IMR-90 (cell line): ENCODE results near the gene GDNF. TPM values are rescaled to one million over a fixed set of nuclear protein-coding genes. Genes with fewer than 3 reads are reported as not detected.

Source experiments
- ATAC-seq: fragments of 200-7000 bp; cut with Tn5 transposase; 2 replicates; pipeline ENCODE4 v1.9.1; 2020; ENCODE audit warnings: low read depth, mild to moderate bottlenecking, moderate library complexity
- BruUV-seq: library from RNA; stranded (reverse); fragments of 400-500 nt; replicated peaks from 2 replicates; lab custom pipeline; 2021; lab: Mats Ljungman, UMichigan
- CTCF ChIA-PET: fragments of 300-600 bp; formaldehyde crosslinking; extraction: SDS; loops from one replicate; lab custom pipeline; 2021; ENCODE audit warnings: antibody characterized with exemption; lab: Yijun Ruan, JAX
- POLR2A ChIA-PET: fragments of 300-600 bp; sonication (Branson Sonifier 250); formaldehyde crosslinking; loops from one replicate; lab custom pipeline; 2022; ENCODE audit warnings: antibody characterized with exemption; ENCODE audit not compliant: unreplicated experiment; lab: Charles Lee
- DNase-seq: peaks from one replicate; pipeline ENCODE4 v3.0.0; 2013
- H2AFZ ChIP-seq: replicated peaks from 2 replicates; pipeline ENCODE3; 2013; ENCODE audit warnings: low read length, mild to moderate bottlenecking; ENCODE audit not compliant: poor library complexity
- H2AK5ac ChIP-seq: 2 replicates; pipeline ENCODE4 v1.6.1; 2013; ENCODE audit warnings: low read depth, low read length, inconsistent platforms
- H2AK9ac ChIP-seq: replicated peaks from 2 replicates; pipeline ENCODE3; 2013; ENCODE audit warnings: mild to moderate bottlenecking, low read depth, low read length, moderate library complexity; ENCODE audit not compliant: poor library complexity
- H2BK120ac ChIP-seq: 2 replicates; pipeline ENCODE4 v1.6.1; 2013; ENCODE audit warnings: low read depth, low read length, inconsistent platforms
- H2BK15ac ChIP-seq: 3 replicates; pipeline ENCODE4 v1.6.1; 2013; ENCODE audit warnings: low read depth, low read length, inconsistent platforms
- H2BK20ac ChIP-seq: 2 replicates; pipeline ENCODE4 v1.6.1; 2013; ENCODE audit warnings: low read depth, mild to moderate bottlenecking, inconsistent platforms, low read length, moderate library complexity
- H2BK5ac ChIP-seq: 2 replicates; pipeline ENCODE4 v1.6.1; 2013; ENCODE audit warnings: mild to moderate bottlenecking, low read depth, low read length, inconsistent platforms; ENCODE audit not compliant: poor library complexity, severe bottlenecking
- H3K14ac ChIP-seq: replicated peaks from 2 replicates; pipeline ENCODE4 v1.6.1; 2013; ENCODE audit warnings: low read depth, low read length, inconsistent platforms
- H3K18ac ChIP-seq: 2 replicates; pipeline ENCODE4 v1.6.1; 2013; ENCODE audit warnings: low read depth, low read length, control low read depth
- H3K23ac ChIP-seq: 2 replicates; pipeline ENCODE4 v1.6.1; 2013; ENCODE audit warnings: low read depth, low read length, inconsistent platforms
- H3K27ac ChIP-seq: 2 replicates; pipeline ENCODE4 v1.5.1; 2013; ENCODE audit warnings: mild to moderate bottlenecking, control low read depth, low read length; ENCODE audit not compliant: insufficient read depth
- H3K27me3 ChIP-seq: 2 replicates; pipeline ENCODE4 v1.6.1; 2013; ENCODE audit warnings: low read length; ENCODE audit not compliant: control insufficient read depth, insufficient read depth
- H3K36me3 ChIP-seq: 2 replicates; pipeline ENCODE4 v1.6.1; 2013; ENCODE audit warnings: low read length, mixed read lengths; ENCODE audit not compliant: control insufficient read depth, insufficient read depth
- H3K4ac ChIP-seq: 2 replicates; pipeline ENCODE4 v1.6.1; 2013; ENCODE audit warnings: low read depth, low read length, inconsistent platforms
- H3K4me1 ChIP-seq: 2 replicates; pipeline ENCODE4 v1.6.1; 2013; ENCODE audit warnings: low read length, mixed read lengths; ENCODE audit not compliant: control insufficient read depth, insufficient read depth
- H3K4me2 ChIP-seq: 2 replicates; pipeline ENCODE4 v1.6.1; 2013; ENCODE audit warnings: low read depth, mild to moderate bottlenecking, control low read depth, low read length, moderate library complexity
- H3K4me3 ChIP-seq: 2 replicates; pipeline ENCODE4 v1.5.1; 2013; ENCODE audit warnings: low read depth, mild to moderate bottlenecking, control low read depth, low read length, moderate library complexity; ENCODE audit not compliant: insufficient read depth
- H3K56ac ChIP-seq: 2 replicates; pipeline ENCODE4 v1.6.1; 2013; ENCODE audit warnings: low read length, inconsistent platforms; ENCODE audit not compliant: insufficient read depth; ENCODE audit errors: extremely low read depth
- H3K79me1 ChIP-seq, 2 experiments: 2 replicates each; pipeline ENCODE4 v1.6.1; 2013; ENCODE audit warnings: low read length in 2 of 2, inconsistent platforms in 1 of 2, low read depth in 1 of 2
- H3K9ac ChIP-seq: 2 replicates; pipeline ENCODE4 v1.6.1; 2013; ENCODE audit warnings: low read depth, low read length, control low read depth
- H3K9me1 ChIP-seq: 2 replicates; pipeline ENCODE4 v1.6.1; 2013; ENCODE audit warnings: low read length, inconsistent platforms; ENCODE audit not compliant: insufficient read depth
- H3K9me3 ChIP-seq: 2 replicates; pipeline ENCODE4 v1.6.1; 2013; ENCODE audit warnings: low read length; ENCODE audit not compliant: control insufficient read depth, insufficient read depth
- H4K20me1 ChIP-seq: 2 replicates; pipeline ENCODE4 v1.6.1; 2013; ENCODE audit warnings: low read length, inconsistent platforms; ENCODE audit not compliant: insufficient read depth
- H4K5ac ChIP-seq: 2 replicates; pipeline ENCODE4 v1.6.1; 2013; ENCODE audit warnings: mild to moderate bottlenecking, low read depth, low read length, control low read depth
- H4K8ac ChIP-seq, 2 experiments: 2 replicates each; pipeline ENCODE4 v1.6.1; 2013; ENCODE audit warnings: low read depth in 2 of 2, low read length in 2 of 2, control low read depth in 1 of 2, inconsistent platforms in 1 of 2
- H4K91ac ChIP-seq: 2 replicates; pipeline ENCODE4 v1.6.1; 2013; ENCODE audit warnings: low read depth, low read length, inconsistent platforms; ENCODE audit not compliant: insufficient read depth
- BHLHE40 ChIP-seq: fragments of 150-350 bp; IDR thresholded peaks from 2 replicates; pipeline ENCODE4 v1.6.1; 2016; ENCODE audit warnings: mild to moderate bottlenecking, low read depth, low read length
- CEBPB ChIP-seq: IDR thresholded peaks from 2 replicates; pipeline ENCODE4 v1.6.1; 2012; ENCODE audit warnings: low read depth, low read length, improper control_type of control experiment
- CTCF ChIP-seq: conservative IDR thresholded peaks from 2 replicates; pipeline ENCODE4 v1.5.1; 2012; ENCODE audit warnings: mild to moderate bottlenecking, low read depth, low read length, improper control_type of control experiment
- ELK1 ChIP-seq: fragments of 150-350 bp; IDR thresholded peaks from 2 replicates; pipeline ENCODE4 v1.6.1; 2016; ENCODE audit warnings: low read depth, mild to moderate bottlenecking, low read length, moderate library complexity, borderline replicate concordance
- MXI1 ChIP-seq: IDR thresholded peaks from 2 replicates; pipeline ENCODE4 v1.6.1; 2012; ENCODE audit warnings: low read depth, mild to moderate bottlenecking, low read length, moderate library complexity, borderline replicate concordance
- RCOR1 ChIP-seq: IDR thresholded peaks from 2 replicates; pipeline ENCODE4 v1.6.1; 2012; ENCODE audit warnings: mild to moderate bottlenecking, low read length, improper control_type of control experiment; ENCODE audit not compliant: insufficient replicate concordance
- RFX5 ChIP-seq: IDR thresholded peaks from 2 replicates; pipeline ENCODE4 v1.8.0; 2012; ENCODE audit warnings: low read depth, mild to moderate bottlenecking, low read length, moderate library complexity
- USF2 ChIP-seq: fragments of 150-350 bp; IDR thresholded peaks from 2 replicates; pipeline ENCODE4 v1.6.1; 2017; ENCODE audit warnings: mild to moderate bottlenecking, antibody characterized with exemption, low read length, low read depth
- WGBS, 2 experiments: methylation state at CpG; one replicate each; pipeline versions ENCODE4 v1.1.5 to v1.1.7; 2013; ENCODE audit warnings: missing lambda C conversion rate in 2 of 2; ENCODE audit not compliant: insufficient read length in 1 of 2; ENCODE audit errors: extremely low coverage in 2 of 2; 5-methylcytosine and 5-hydroxymethylcytosine counted together
- dilution Hi-C: fragments of 300-500 bp; cut with HindIII; formaldehyde crosslinking; loops from one replicate; pipeline ENCODE4 v1.14.3; 2018; ENCODE audit warnings: low sequenced_read_pairs; ENCODE audit not compliant: unreplicated experiment
- in situ Hi-C: fragments of 300-500 bp; cut with MboI; formaldehyde crosslinking; loops from 3 replicates; pipeline ENCODE4 v1.14.3; 2019; ENCODE audit warnings: low sequenced_read_pairs, inconsistent platforms, mixed read lengths
- intact Hi-C: fragments of 100-400 bp; cut with micrococcal nuclease; formaldehyde crosslinking; loops from 2 replicates; pipeline ENCODE4 v1.10.0; 2022
- polyA plus RNA-seq, 3 experiments: library from polyadenylated mRNA; depleted of rRNA; stranded (reverse); fragments of >200 nt; gene quantifications; 2 replicates each; pipeline ENCODE4 v1.2.3, GENCODE V29; 2012; ENCODE audit warnings: low replicate concordance in 1 of 3
- total RNA-seq: library from RNA; depleted of rRNA; stranded (reverse); fragments of >200 nt; gene quantifications from 2 replicates; pipeline ENCODE4 v1.2.3, GENCODE V29; 2012

GDNF gene
- total and polyA plus RNA-seq, 2 of the 4 experiments (the other 2 are of a cell fraction) = 0.18 to 0.82 TPM

GRCh38 chr5:37803487-37803886, 36.4 kb downstream of the GDNF start:
- TF ChIP-seq ELK1 (no peak), BHLHE40 (no peak), USF2 (no peak), RFX5 (no peak), RCOR1 (no peak), CEBPB (no peak), MXI1 (no peak), CTCF (no peak)
- Histone ChIP-seq H2AK5ac (no peak overlapping the region), H3K9me1 (no peaks in the 10 kb centered on the region), H3K4me2 (no peak overlapping the region), H3K56ac (no peak overlapping the region), H3K4ac (no peak overlapping the region), H3K14ac (no peak overlapping the region), H2BK20ac (no peak overlapping the region), H4K91ac (no peak overlapping the region), H3K4me1 (no peaks in the 10 kb centered on the region), H4K20me1 (no peaks in the 10 kb centered on the region), H3K23ac (no peak overlapping the region), H3K9ac (no peak overlapping the region), H3K79me1 (no peaks in the 10 kb centered on the region), H3K27ac (no peak overlapping the region), H3K36me3 (no peaks in the 10 kb centered on the region), H4K5ac (no peak overlapping the region), H3K27me3 (no peaks in the 10 kb centered on the region), H3K18ac (no peak overlapping the region), H2AFZ (no peak overlapping the region), H4K8ac (no peak overlapping the region), H2BK5ac (no peak overlapping the region), H3K4me3 (no peak overlapping the region), H2BK15ac (no peak overlapping the region), H2BK120ac (no peak overlapping the region), H3K9me3 (no peaks in the 10 kb centered on the region), H2AK9ac (no peak overlapping the region)
- WGBS, 2 experiments = no CpG with 5 or more reads among the region's 1 CpG
- dilution Hi-C loops = no loop called here
- in situ Hi-C loops = no loop called here
- intact Hi-C loops = no loop called here
- ATAC-seq (no peak), DNase-seq (no peak)
- CTCF ChIA-PET = no interaction called here
- BruUV-seq = no TSS peak
- POLR2A ChIA-PET = no interaction called here
